ENCODE measurements around the gene TMEM185B. TPM values are rescaled to one million over a fixed set of nuclear protein-coding genes. Genes with fewer than 3 reads are reported as not detected.
"Not testable (repeated sequence)": the region's sequence is repeated elsewhere in the genome, so short reads cannot be mapped to it uniquely, and the experiment has no call there.

Gene TMEM185B
- total RNA-seq, 2 donors from 2014 or later: 16.0 to 22.7 TPM

GRCh38 chr2:120237491-120237902, 14.3 kb upstream of the TMEM185B start:
- intact Hi-C loops (cut with DNase I): no loop called here
- DNase-seq (ENCODE audit: low spot score): peak; percentile 79

GRCh38 chr2:120236791-120237190, 13.6 kb upstream of the TMEM185B start:
- intact Hi-C loops (cut with DNase I): no loop called here
- DNase-seq (ENCODE audit: low spot score): peak; percentile 57

GRCh38 chr2:120236316-120236715, 13.1 kb upstream of the TMEM185B start:
- DNase-seq (ENCODE audit: low spot score): peak; percentile 67
- intact Hi-C loops (cut with DNase I): no loop called here

- intact Hi-C loops (cut with DNase I): no loop called here
- peak; percentile 75 for DNase-seq (ENCODE audit: low spot score)
Observed at GRCh38 chr2:120235681-120236080, 12.5 kb upstream of the TMEM185B start.

- intact Hi-C loops (cut with DNase I); DNase-seq (ENCODE audit: low spot score): not testable (repeated sequence)
Observed at GRCh38 chr2:120235158-120235557, 12.0 kb upstream of the TMEM185B start.

GRCh38 chr2:120233292-120233691, 10.1 kb upstream of the TMEM185B start:
- intact Hi-C loops (cut with DNase I): no loop called here
- no peak for DNase-seq (ENCODE audit: low spot score)

GRCh38 chr2:120231974-120232635, 8.9 kb upstream of the TMEM185B start:
- intact Hi-C loops (cut with DNase I): no loop called here
- peak; percentile 68 for DNase-seq (ENCODE audit: low spot score)

GRCh38 chr2:120231564-120231973, 8.4 kb upstream of the TMEM185B start:
- intact Hi-C loops (cut with DNase I): no loop called here
- DNase-seq (ENCODE audit: low spot score): no peak

GRCh38 chr2:120230515-120231471, 7.6 kb upstream of the TMEM185B start:
- intact Hi-C loops (cut with DNase I): no loop called here
- DNase-seq (ENCODE audit: low spot score): peak; percentile 49

- DNase-seq (ENCODE audit: low spot score): peak; percentile 46
- intact Hi-C loops (cut with DNase I): no loop called here
Observed at GRCh38 chr2:120229341-120229740, 6.1 kb upstream of the TMEM185B start.

- DNase-seq (ENCODE audit: low spot score): peak; percentile 11
- intact Hi-C loops (cut with DNase I): no loop called here
Observed at GRCh38 chr2:120228503-120228902, 5.3 kb upstream of the TMEM185B start.

GRCh38 chr2:120227111-120227991, 4.2 kb upstream of the TMEM185B start:
- peak; percentile 62 for DNase-seq (ENCODE audit: low spot score)
- intact Hi-C loops (cut with DNase I): no loop called here

- DNase-seq (ENCODE audit: low spot score): peak; percentile 47
- intact Hi-C loops (cut with DNase I): no loop called here
Observed at GRCh38 chr2:120226316-120226715, 3.1 kb upstream of the TMEM185B start.

GRCh38 chr2:120225549-120226065, 2.4 kb upstream of the TMEM185B start:
- peak; percentile 63 for DNase-seq (ENCODE audit: low spot score)
- intact Hi-C loops (cut with DNase I): no loop called here

- intact Hi-C loops (cut with DNase I): no loop called here
- peak; percentile 29 for DNase-seq (ENCODE audit: low spot score)
Observed at GRCh38 chr2:120224735-120225548, 1.7 kb upstream of the TMEM185B start.

GRCh38 chr2:120224256-120224655, 1.1 kb upstream of the TMEM185B start:
- DNase-seq (ENCODE audit: low spot score): peak; percentile 77
- intact Hi-C loops (cut with DNase I): no loop called here

GRCh38 chr2:120222186-120223033, 790 bp downstream of the TMEM185B start:
- peak; percentile 81 for DNase-seq (ENCODE audit: low spot score)
- intact Hi-C loops (cut with DNase I): no loop called here
